Naive thymus-derived CD8-positive, alpha-beta T cell (primary cell): ENCODE results near the gene CDC6. TPM values are rescaled to one million over a fixed set of nuclear protein-coding genes. Genes with fewer than 3 reads are reported as not detected.

ENCODE experiments used
- ATAC-seq, 2 donors: fragments of 150-1000 bp; cut with Tn5 transposase in 1 of 2; sonication (Bioruptor Pico), chemical (Tn5 transposase) in 1 of 2; 1 replicate in 1 of 2; 2 replicates in 1 of 2; pipeline ENCODE4 v1.10.0; 2021; ENCODE audit warnings: mild to moderate bottlenecking in 2 of 2, moderate library complexity in 2 of 2
- POLR2A ChIA-PET: fragments of 350-600 bp; sonication (Branson Sonifier 250); formaldehyde crosslinking; loops from one replicate; lab custom pipeline; 2021; ENCODE audit warnings: antibody characterized with exemption; lab: Charles Lee
- DNase-seq, 10 donors: peaks; one replicate each; pipeline versions ENCODE4 v3.0.0 to v3.0.0-alpha.2; 2020 to 2022
- H3K27ac Mint-ChIP-seq, 10 donors: one replicate each; pipeline ENCODE4 v1.8.0; 2020 to 2022; ENCODE audit warnings: mild to moderate bottlenecking in 10 of 10, mixed read lengths in 10 of 10, moderate library complexity in 4 of 10, inconsistent platforms in 1 of 10
- H3K27me3 Mint-ChIP-seq, 5 donors: one replicate each; pipeline ENCODE4 v1.8.0; 2021 to 2022; ENCODE audit warnings: mixed read lengths in 5 of 5
- H3K36me3 Mint-ChIP-seq, 3 donors: one replicate each; pipeline ENCODE4 v1.8.0; 2020 to 2022; ENCODE audit warnings: mixed read lengths in 3 of 3, mild to moderate bottlenecking in 2 of 3, inconsistent platforms in 1 of 3
- H3K4me1 Mint-ChIP-seq, 4 donors: one replicate each; pipeline ENCODE4 v1.8.0; 2021 to 2022; ENCODE audit warnings: mixed read lengths in 4 of 4
- H3K4me3 Mint-ChIP-seq, 10 donors: one replicate each; pipeline ENCODE4 v1.8.0; 2020 to 2022; ENCODE audit warnings: mild to moderate bottlenecking in 10 of 10, mixed read lengths in 10 of 10, moderate library complexity in 6 of 10, inconsistent platforms in 1 of 10
- H3K9me3 Mint-ChIP-seq, 9 donors: one replicate each; pipeline ENCODE4 v1.8.0; 2020 to 2022; ENCODE audit warnings: mixed read lengths in 9 of 9, mild to moderate bottlenecking in 3 of 9, inconsistent platforms in 1 of 9, moderate library complexity in 1 of 9
- polyA plus RNA-seq, 3 donors: library from polyadenylated mRNA; unstranded; fragments of 300-500 nt; fragmentation: Illumina TruSeq; gene quantifications; one replicate each; pipeline ENCODE4 v1.2.3, GENCODE V29; 2021
- total RNA-seq, 8 experiments: library from RNA in 2 of 8; stranded (reverse) in 2 of 8; gene quantifications; one replicate each; pipeline ENCODE4 v1.2.3 and lab custom pipeline; 2021 to 2026

The CDC6 gene
- total and polyA plus RNA-seq, 5 experiments from 2014 or later = 0.08 to 1.6 (median 1.5) TPM; not detected in 2

DNA sequence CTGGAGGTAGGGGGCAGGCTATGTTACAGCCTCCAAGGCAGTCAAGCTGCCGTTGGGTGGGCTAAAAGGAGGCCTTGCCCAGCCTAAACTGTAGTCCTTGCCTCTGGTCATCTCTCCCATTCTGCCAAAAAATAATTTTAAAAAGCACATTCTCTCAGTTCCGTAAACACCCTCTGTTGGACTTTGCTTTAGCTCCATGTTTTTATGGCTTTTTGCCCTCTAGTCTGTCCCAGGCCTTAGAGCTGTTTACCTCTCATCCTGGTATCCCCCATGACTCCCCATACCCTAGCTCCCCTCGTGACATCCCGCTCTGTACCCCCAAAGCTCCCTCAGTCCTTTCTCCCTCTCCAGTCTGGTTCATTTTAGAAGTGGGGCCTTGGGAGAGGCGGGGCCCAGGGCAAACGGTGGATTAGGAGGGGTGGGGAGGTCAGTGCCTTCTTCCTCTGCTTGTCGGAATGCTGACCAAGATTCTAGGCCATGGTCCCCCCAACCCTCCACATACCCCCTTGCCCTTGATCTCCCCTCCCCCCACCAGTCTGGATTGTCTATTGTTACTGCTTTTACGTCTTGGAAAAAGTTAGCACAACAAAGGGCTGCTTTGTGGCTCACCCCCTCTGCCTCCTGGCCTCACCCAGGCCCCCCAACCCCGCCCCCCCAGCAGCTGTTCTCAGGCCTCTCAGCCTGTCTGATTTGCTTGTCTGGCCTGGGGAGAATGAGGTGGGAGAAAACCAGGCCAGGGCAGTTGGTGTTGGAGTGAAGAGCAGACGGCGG is 58.5 kb downstream of the CDC6 start:
- peaks cover 42 to 86% (median 77%) of the 10 kb centered on the region in 4 donors for H3K4me1 Mint-ChIP-seq
- no peak for ATAC-seq
- no peak for DNase-seq
- peak overlapping the region; percentile 59 to 87 (median 82) for H3K4me3 Mint-ChIP-seq
- POLR2A ChIA-PET = interaction anchor here (0.5 to 12.6 kb wide), 9 partner anchors 8 to 206 kb away, joined by 4 to 283 read pairs (median 6); partner anchors contain the start of genes CASC3 and RARA
- H3K27ac Mint-ChIP-seq = peak overlapping the region; percentile 22 to 89 (median 84)
- no peaks in the 10 kb centered on the region for H3K27me3 Mint-ChIP-seq
- H3K36me3 Mint-ChIP-seq = peaks cover 0 to 23% (median 7%) of the 10 kb centered on the region in 3 donors
- H3K9me3 Mint-ChIP-seq = no peaks in the 10 kb centered on the region

GRCh38 chr17:40346765-40347158 is 59.1 kb downstream of the CDC6 start:
- H3K4me3 Mint-ChIP-seq = peak overlapping the region in 8 of 10 donors; percentile 31 to 85 (median 64)
- no peaks in the 10 kb centered on the region for H3K9me3 Mint-ChIP-seq
- no peaks in the 10 kb centered on the region for H3K27me3 Mint-ChIP-seq

DNA sequence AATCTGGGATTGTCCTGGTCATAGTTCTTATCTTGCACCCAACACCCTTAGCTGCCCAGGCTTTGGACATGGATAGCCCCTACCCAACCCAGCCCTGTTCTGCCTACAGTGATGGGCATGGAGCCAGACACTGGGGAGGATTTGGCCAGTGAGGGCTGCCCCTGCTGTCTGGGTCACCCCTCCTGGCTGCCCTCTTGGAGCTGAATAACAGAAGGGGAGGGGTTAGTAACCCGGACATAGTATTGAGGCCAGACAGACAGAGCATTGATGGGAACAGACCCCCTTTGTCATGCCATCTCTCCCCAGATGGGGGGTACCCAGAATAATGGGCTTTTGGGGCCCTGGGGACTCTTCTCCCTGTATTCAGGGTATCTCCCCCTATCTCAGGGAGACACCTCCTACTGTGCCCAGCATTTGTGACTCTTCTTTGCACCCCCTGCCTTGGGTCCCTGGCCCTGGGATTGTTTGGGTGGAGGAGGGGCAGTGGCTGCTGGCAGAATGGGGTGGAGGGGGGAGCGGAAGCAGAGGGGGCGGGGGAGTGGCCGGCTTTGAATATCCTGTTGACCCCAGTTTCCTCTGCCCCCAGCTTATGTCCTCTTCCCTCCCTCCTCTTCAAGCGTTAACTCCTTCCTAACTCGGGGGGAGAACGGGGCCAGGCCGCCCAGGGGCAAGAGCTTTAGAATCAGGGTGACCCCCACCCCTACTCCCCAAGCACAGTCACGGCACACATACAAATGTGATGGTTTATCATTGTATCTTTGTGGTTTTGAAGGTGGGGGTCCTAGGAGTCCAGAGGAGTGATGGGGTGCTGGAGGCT is 59.8 kb downstream of the CDC6 start:
- POLR2A ChIA-PET = interaction anchor here (0.5 to 12.6 kb wide), 4 partner anchors 19 to 133 kb away, joined by 3 to 283 read pairs (median 40); partner anchors contain the start of gene RARA
- H3K4me3 Mint-ChIP-seq = peak overlapping the region in 9 of 10 donors; percentile 50 to 85 (median 66)
- H3K27ac Mint-ChIP-seq = peak overlapping the region; percentile 34 to 93 (median 85)
- ATAC-seq (no peak), DNase-seq (no peak)
- H3K4me1 Mint-ChIP-seq = peaks cover 46 to 88% (median 80%) of the 10 kb centered on the region in 4 donors
- no peaks in the 10 kb centered on the region for H3K9me3 Mint-ChIP-seq
- H3K27me3 Mint-ChIP-seq = no peaks in the 10 kb centered on the region
- peaks cover 0 to 33% (median 12%) of the 10 kb centered on the region in 3 donors for H3K36me3 Mint-ChIP-seq

More at GRCh38 chr17:40346765-40347158, 59.1 kb downstream of the CDC6 start:
- DNase-seq (no peak), ATAC-seq (no peak)
- Mint-ChIP-seq H3K4me1 (peaks cover 41 to 84% (median 80%) of the 10 kb centered on the region in 4 donors), H3K36me3 (peaks cover 0 to 26% (median 7%) of the 10 kb centered on the region in 3 donors), H3K27ac (peak overlapping the region in 8 of 10 donors; percentile 34 to 93 (median 84))
- POLR2A ChIA-PET = interaction anchor here (1.3 to 12.6 kb wide), 4 partner anchors 19 to 43 kb away, joined by 5 to 283 read pairs (median 40); partner anchors contain the start of gene RARA

- Mint-ChIP-seq H3K4me3 (peak overlapping the region in 7 of 10 donors; percentile 36 to 85 (median 66)), H3K9me3 (no peaks in the 10 kb centered on the region), H3K27ac (peak overlapping the region in 9 of 10 donors; percentile 75 to 93 (median 85)), H3K4me1 (peaks cover 45 to 88% (median 80%) of the 10 kb centered on the region in 4 donors), H3K36me3 (peaks cover 0 to 35% (median 13%) of the 10 kb centered on the region in 3 donors), H3K27me3 (no peaks in the 10 kb centered on the region)
- ATAC-seq (no peak), DNase-seq (no peak)
- POLR2A ChIA-PET = interaction anchor here (0.5 to 12.6 kb wide), 4 partner anchors 20 to 132 kb away, joined by 3 to 283 read pairs (median 40); partner anchors contain the start of gene RARA
These were observed 60.4 kb downstream of the CDC6 start for GRCh38 chr17:40348136-40348504.

DNA sequence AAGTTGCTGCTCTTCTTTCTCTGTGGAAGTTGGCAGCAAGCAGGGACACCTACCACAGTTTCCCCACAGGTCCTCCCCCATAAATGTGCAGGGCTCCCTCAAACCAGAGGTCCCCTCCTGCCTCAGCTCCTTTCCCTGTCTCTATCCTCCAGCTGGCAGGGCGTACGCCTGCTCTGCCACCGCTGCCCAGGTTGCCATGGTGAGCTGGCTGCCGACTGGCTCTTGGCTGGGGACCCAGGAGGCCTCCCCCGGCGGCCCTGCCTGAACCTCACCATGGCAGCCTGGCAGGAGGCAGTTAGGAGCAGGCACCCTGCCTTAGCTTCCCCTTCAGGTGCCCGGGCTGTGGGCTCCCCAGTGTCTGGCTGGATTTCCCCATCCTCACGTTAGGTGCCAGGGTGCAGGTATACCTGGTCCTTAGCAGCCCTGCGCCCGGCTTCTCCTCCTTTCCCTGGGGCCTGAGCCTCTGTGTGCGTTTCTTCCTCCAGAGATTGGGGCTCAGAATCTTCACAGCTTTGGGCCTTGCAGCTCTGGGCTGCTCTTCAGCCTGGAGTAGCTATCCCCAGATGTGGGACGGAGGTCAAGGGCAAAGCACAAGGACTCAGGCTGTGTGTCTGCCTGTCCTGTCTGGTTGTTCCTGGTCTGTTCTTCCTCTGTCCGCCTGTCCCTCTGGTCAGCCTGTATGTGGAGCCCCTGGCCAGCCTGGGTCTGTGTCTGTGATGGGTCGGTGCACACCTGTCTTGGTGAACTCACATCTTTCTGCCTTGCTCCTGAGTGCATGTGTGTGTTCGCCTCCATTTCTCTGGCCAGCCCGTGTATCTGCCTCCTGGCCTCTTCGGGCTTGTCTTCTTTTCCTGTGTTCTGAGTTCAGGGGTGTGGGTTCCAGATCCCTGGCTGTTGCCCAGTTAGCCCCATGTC is 61.1 kb downstream of the CDC6 start:
- Mint-ChIP-seq H3K4me1 (peaks cover 40 to 86% (median 75%) of the 10 kb centered on the region in 4 donors), H3K27ac (peak overlapping the region; percentile 60 to 89 (median 86)), H3K4me3 (peak overlapping the region in 4 of 10 donors; percentile 38 to 85 (median 52)), H3K27me3 (no peaks in the 10 kb centered on the region), H3K36me3 (peaks cover 0 to 35% (median 13%) of the 10 kb centered on the region in 3 donors), H3K9me3 (no peaks in the 10 kb centered on the region)
- ATAC-seq (no peak), DNase-seq (no peak)
- POLR2A ChIA-PET = interaction anchor here (7.6 to 12.6 kb wide), 2 partner anchors 21 to 40 kb away, joined by 75 to 283 read pairs; partner anchors contain the start of gene RARA

GRCh38 chr17:40349477-40349894 is 61.8 kb downstream of the CDC6 start:
- Mint-ChIP-seq H3K4me3 (peak overlapping the region in 2 of 10 donors; percentile 63 to 85), H3K27me3 (no peaks in the 10 kb centered on the region), H3K36me3 (peaks cover 0 to 40% (median 13%) of the 10 kb centered on the region in 3 donors), H3K9me3 (no peaks in the 10 kb centered on the region), H3K27ac (peak overlapping the region in 9 of 10 donors; percentile 60 to 89 (median 82)), H3K4me1 (peaks cover 35 to 79% (median 70%) of the 10 kb centered on the region in 4 donors)
- POLR2A ChIA-PET = interaction anchor here (7.6 to 12.6 kb wide), 2 partner anchors 21 to 40 kb away, joined by 75 to 283 read pairs; partner anchors contain the start of gene RARA
- DNase-seq (no peak), ATAC-seq (no peak)

DNA sequence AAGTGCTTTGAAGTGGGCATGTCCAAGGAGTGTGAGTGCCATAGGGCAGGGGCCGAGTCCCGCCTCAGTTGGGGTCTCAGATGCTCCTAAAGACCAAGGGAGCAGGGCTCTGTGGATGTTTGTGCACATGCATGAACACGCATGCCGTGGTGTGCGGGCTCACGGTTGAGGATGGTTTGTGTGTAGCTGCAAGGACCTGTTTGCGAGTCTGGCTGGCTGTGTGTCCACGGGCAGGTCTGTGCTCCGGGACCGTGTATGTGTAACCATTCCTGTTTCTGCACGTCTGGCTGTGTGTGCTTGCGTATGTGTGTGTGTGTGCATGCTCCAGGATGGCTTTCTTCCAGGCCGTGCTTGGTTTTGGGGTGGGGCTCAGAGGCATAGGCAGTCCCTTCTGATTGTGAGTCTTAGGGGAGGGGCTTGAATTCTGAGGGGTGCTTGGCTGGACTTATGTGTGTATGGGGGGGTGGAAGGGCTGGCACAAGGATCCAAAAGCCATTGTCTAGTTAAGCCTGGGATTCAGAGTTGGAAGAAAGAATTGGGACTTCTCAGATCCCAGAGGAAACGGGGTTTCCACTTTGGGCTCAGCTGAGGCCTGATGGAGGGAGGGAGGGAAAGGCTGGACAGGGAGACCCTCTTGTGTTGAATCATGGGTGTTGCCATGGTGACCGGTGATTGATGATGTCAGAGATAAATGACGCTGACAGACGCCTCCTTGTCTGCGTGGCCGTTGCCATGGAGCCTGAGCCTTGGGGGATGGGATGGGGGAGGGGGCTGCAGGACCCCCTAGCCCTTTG is 62.4 kb downstream of the CDC6 start:
- Mint-ChIP-seq H3K9me3 (no peaks in the 10 kb centered on the region), H3K27ac (peak overlapping the region in 8 of 10 donors; percentile 16 to 86 (median 78)), H3K36me3 (peaks cover 0 to 45% (median 13%) of the 10 kb centered on the region in 3 donors), H3K4me1 (peaks cover 29 to 77% (median 65%) of the 10 kb centered on the region in 4 donors), H3K27me3 (no peaks in the 10 kb centered on the region), H3K4me3 (peak overlapping the region in 1 of 10 donors; percentile 25)
- POLR2A ChIA-PET = interaction anchor here (0.6 to 12.6 kb wide), 3 partner anchors 10 to 23 kb away, joined by 3 to 283 read pairs (median 3); no protein-coding TSS in a partner anchor
- no peak for DNase-seq
- ATAC-seq = no peak

GRCh38 chr17:40350689-40351358 is 63.1 kb downstream of the CDC6 start:
- H3K9me3 Mint-ChIP-seq = no peaks in the 10 kb centered on the region
- no peak overlapping the region for H3K4me3 Mint-ChIP-seq
- DNase-seq (no peak), ATAC-seq (no peak)
- H3K27me3 Mint-ChIP-seq = no peaks in the 10 kb centered on the region
- H3K4me1 Mint-ChIP-seq = peaks cover 28 to 70% (median 60%) of the 10 kb centered on the region in 4 donors
- peaks cover 0 to 49% (median 14%) of the 10 kb centered on the region in 3 donors for H3K36me3 Mint-ChIP-seq
- peak overlapping the region in 4 of 10 donors; percentile 16 to 79 (median 51) for H3K27ac Mint-ChIP-seq
- POLR2A ChIA-PET = interaction anchor here (0.6 to 2.5 kb wide), 8 partner anchors 11 to 44 kb away, joined by 3 to 9 read pairs (median 5); no protein-coding TSS in a partner anchor

DNA sequence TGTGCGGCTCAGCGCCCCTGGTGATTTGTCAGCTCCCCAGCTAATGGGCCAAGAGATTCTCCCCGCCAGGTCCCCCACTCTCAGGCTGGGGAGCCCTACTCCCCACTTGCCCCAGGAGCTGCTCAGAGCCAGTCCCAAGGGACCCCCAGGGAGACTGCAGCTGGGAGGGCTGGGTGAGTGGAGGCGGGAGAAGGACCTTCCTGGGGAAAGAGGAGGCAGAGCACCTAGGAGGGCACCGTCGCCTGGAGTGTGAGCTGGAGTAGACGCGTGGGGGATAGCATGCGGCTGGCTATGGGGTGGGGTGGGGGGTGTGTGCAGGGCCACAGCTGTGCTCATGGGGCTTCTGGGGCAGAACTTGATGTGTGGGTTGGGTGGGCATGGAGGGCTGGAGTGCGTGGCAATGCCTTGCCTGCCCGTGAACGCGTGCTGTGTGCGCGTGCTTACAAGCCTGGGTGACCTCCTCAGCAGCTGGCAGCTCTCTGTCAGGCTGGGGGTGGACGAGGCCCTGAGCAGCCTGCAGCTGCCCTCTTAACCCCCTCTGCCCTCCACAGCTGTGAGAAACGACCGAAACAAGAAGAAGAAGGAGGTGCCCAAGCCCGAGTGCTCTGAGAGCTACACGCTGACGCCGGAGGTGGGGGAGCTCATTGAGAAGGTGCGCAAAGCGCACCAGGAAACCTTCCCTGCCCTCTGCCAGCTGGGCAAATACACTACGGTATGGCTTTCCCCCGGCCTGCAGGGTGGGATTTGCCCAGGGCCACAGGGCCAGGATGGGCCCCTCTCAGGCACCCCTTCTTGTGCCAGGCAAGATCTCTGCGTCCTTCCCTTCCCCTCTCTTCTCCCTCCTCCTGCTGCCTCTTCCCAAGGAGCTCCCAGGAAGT is 63.9 kb downstream of the CDC6 start:
- ATAC-seq = no peak
- Mint-ChIP-seq H3K27ac (peak overlapping the region in 6 of 10 donors; percentile 2 to 77 (median 35)), H3K4me1 (peaks cover 24 to 63% (median 53%) of the 10 kb centered on the region in 4 donors), H3K27me3 (no peaks in the 10 kb centered on the region), H3K4me3 (no peak overlapping the region), H3K36me3 (peaks cover 0 to 50% (median 14%) of the 10 kb centered on the region in 3 donors), H3K9me3 (no peaks in the 10 kb centered on the region)
- DNase-seq = no peak
- POLR2A ChIA-PET = interaction anchor here (0.5 to 2.5 kb wide), 11 partner anchors 12 to 198 kb away, joined by 3 to 9 read pairs (median 5); no protein-coding TSS in a partner anchor
